ENCODE measurements around the gene MYO1C. TPM values are rescaled to one million over a fixed set of nuclear protein-coding genes. Genes with fewer than 3 reads are reported as not detected.

The MYO1C gene
- polyA plus RNA-seq, 10 donors = 73.4 to 88.1 (median 81.8) TPM

DNA sequence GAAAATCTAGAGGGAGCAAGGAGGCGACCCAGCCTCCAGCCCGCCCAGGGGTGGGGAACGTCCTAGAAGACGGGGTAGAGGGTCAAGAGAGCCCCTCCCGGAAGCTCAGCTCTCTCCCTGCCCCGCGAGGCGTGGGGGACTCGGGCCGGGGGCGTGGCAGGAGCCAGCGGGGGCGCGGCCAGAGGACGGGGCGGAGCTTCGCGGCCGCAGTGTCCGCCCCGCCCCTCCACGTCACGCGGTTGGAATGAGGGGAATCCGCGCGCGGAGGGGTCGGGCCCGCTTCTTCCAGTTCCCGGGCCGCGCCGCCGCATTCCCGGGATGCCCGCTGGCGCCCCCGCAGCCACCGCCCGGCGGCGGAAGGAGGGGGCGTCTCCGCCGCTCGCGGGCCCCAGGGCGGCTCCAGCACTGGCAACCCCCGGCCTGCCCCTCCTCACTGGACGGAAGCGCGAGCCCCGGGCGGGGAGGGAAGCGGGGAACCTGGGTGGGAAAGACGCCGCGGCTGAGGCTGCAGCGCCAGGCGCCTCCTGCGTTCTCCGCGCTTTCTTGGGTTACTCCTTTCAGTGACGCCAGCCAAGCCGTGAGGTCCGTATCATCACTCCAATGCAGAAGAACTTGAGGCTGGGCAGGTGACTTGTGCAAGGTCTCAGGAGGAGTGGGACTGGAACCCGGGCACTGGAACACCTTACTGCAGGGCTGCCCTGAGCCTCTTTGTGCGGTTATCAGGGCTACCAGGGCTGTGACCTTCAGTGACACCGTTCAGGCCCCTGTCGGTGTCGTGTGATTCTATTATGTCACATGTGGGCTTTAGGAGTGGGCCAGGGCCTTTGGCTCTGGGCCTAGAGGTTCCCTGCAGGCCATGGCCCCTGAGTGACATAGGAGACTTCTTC is 4.3 kb downstream of the MYO1C start:
- peak; percentile 89 to 95 (median 92) for DNase-seq

GRCh38 chr17:1486802-1487695 is 5.4 kb downstream of the MYO1C start:
- peak in 1 of 3 donors; percentile 79 for DNase-seq

DNA sequence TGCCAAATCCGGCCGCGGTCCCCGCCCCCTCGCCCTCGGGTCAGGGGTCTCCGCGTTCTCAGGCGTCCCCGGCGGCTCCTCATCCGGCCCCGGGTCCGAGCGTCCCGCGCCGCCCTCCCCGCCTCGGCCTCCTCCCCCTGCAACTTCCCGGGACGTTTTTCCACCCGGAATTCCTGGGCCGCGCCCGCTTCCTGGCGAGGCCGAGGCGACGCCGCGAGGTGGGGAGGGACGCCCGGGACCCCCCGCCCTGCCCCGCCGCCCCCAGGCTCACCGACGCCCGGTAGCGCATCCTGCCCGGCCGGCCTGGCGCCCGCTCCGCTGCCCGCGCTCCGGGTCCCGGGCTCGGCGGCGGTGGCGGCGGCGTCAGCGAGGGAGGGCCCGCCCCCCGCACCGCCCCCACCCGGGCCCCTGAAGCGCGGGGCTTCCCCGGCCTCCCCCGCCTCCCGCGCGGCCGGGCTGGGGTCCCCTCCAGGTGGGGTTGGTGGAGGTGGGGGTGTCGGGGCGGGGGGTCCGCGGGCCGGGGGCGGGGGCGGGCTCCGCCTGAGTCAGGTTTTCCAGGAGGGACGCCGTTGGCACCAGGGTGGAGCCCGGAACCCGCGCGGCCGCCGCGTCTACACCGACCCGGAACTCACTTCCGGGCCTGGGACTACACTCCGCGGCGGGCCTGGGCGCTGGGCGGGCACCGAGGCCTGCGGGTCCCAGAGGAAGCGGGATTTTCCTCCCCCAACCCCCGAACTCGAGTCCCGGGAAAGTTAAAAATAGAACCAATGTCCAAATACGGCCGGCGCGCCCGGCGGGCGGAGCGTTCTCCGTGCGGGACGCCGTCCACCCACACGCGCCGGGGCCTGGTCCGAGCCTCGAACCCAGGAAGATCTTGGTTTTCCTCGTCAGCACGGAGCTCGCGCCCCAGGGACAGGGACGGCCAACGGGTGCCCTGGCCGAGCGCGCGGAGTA is 6.8 kb downstream of the MYO1C start:
- DNase-seq = peak in 2 of 3 donors; percentile 70 to 85

- peak in 1 of 3 donors; percentile 76 for DNase-seq
Measured at GRCh38 chr17:1484676-1485422, 7.6 kb downstream of the MYO1C start.

- no peak for DNase-seq
Measured at GRCh38 chr17:1484060-1484535, 8.4 kb downstream of the MYO1C start.

DNA sequence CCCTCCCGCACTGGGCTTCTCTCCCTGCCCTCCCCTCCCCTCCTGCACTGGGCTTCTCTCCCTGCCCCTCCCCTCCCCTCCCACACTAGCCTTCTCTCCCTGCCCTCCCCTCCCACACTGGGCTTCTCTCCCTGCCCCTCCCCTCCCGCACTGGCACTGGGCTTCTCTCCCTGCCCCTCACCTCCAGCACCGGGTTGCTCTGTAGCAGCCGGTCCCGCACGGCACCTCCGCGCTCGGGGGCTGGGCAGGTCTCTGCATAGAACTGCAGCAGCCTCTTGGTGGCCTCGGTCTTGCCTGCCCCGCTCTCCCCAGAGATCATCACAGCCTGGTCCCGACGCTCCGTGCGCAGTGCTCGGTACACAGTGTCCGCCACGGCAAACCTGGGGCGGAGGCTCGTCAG is 9.8 kb downstream of the MYO1C start:
- no peak for DNase-seq

DNA sequence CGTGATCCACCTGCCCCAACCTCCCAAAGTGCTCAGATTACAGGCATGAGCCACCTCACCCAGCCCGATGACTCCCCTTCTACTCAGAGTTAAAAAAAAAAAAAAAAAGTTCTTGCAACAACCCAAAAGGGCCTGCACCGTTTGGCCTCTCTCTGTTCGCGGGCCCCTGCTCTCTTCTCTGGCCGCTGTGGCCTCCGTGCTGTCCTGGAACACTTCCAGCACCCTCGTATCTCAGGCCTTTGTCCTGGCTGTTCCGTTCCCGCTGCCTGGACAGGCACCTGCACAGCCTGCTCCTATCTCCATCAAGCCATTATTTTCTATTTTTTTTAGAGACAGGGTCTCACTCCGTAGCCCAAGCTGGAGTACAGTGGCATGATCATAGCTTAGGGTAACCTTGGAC is 10.8 kb downstream of the MYO1C start:
- DNase-seq = no peak

- no peak for DNase-seq
Measured at GRCh38 chr17:1480747-1481465, 11.6 kb downstream of the MYO1C start.

GRCh38 chr17:1478418-1478817 is 14.1 kb downstream of the MYO1C start:
- no peak for DNase-seq

DNA sequence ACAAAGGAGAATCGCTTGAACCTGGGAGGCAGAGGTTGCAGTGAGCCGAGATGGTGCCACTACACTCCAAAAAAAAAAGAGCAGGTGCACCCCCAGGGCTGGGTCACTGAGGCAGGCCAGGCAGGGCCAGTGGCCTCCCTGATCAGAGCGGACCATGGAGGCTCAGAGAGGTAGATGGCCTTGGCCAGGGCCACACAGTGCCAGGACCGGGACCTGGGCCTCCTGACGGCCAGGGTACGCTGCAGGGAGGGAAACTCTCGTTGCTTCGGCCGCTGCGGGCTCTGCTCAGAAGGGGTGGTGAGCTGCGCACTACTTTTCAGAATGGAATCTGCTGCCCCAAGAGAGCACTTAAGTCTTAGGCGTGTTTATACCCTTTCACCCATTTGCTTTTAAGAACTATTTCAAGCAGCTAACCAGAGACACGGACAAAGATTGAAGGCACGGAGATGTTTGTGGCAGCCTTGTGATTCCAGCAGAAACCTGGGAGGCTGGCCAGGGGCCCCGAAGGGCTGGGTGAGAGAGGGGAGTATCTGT is 17.1 kb downstream of the MYO1C start:
- no peak for DNase-seq

DNA sequence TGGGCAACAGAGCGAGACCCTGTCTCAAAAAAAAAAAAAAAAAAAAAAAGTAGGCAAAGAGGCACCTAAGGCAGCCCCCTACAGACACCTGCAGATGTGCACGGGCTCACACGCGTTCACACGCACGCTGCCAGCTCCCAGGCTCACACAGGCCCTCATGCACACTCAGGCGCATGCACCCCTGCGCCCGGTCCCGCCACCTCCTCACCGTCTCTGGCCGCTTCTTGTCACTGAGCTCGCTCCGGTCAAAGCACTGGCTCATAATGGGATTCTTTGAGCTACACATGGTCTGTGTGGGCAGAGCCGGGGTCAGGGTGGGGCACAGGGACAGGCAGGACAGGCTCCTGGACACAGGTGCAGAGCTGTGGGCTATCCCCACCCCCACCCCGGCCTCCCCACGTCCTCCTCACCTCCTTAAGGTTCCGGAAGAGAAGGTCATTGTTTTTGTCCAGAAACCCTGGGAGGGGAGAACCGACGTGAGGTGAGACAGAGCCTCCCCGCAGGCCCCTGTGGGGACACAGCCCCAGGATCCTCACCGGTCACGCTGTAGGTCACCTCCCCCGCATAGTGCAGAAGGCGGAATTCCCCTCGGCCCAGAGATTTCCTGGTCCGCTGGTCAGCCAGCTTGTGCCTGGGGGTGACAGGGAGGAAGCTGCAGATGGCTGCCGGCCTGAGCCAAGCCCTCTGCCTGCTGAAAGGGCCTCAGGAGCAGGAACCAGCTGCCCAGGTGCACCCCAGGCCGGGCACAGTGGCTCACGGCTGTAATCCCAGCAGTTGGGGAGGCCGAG is 17.9 kb downstream of the MYO1C start:
- no peak for DNase-seq

DNA sequence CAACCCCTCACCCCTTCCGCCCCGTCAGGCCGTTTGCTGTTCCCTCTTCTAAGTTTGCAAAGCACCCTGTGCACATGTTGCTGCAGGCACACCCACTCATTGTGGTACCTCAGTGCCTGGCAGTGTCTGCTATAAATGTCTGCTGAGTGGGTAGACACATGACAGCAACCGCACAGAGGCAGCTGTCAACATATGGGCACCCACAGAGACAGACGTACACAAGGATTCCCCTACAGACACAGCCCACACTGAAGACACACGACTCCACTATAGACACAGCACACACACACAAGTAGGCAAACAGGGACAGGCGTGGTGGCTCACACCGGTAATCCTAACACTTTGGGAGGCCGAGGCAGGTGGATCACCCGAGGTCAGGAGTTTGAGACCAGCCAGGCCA is 18.6 kb downstream of the MYO1C start:
- no peak for DNase-seq

DNA sequence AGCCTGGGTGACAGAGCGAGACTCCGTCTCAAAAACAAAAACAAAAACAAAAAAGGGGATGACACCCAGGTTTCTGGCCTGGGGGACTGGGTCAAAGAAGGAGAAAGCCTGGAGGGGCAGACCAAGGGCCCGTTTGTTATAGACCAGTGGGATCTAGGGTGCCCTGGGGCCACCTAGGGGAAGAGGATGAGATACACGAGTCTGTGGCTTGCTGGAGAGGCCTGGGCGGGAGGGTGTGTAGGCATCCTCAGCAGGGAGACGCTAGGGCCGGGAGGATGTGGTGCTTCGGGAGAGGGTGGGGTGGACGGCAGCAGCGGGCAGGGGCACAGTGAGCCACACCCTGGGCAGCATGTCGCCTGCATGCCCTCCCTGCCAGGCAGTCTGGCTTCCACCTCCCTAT is 19.3 kb downstream of the MYO1C start:
- no peak for DNase-seq

DNA sequence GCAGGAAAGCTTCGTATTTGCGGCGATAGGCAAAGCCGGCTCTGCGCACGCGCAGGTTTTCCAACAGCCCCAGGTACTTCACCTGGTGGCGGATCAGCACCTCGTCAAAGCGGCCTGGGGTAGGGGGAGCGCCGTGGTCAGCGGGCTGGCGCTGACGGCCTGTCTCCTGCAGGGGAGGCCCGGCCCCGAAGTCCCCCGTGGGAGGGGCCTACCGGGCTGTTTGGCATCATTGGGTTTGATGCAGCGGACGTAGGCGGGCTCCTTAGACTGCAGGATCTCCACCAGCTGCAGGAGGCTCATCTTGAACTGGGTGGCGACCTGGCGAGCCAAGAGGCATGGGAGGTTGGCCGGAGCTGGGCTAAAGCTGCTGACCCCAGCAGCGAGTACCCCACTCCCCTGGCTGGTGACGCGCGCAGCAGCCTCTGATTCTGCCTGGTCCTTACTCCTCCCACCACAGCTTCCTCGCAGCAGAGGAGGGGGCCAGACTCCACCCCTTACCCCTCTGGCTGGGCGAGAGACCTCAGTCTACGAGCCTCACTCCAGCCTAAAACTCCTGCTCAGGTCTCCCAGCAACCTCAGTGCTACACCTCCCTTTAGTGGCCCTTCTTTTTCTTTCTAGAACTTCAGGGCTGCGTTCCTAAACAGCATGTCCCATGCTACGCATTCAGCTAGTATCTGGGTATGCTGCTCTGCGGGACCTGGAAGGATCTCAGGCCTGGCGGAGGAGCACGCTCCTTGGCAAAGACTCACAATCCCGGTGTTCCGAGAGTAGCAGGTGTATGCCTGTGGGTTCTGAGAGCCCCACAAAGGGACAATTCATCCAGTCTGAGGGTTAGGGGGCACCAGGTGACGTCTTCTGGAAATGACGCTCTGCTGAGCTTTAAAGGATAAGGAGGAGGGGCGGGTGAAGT is 20.3 kb downstream of the MYO1C start:
- no peak for DNase-seq

- DNase-seq = no peak
Measured at GRCh38 chr17:1471490-1471889, 21.0 kb downstream of the MYO1C start.

DNA sequence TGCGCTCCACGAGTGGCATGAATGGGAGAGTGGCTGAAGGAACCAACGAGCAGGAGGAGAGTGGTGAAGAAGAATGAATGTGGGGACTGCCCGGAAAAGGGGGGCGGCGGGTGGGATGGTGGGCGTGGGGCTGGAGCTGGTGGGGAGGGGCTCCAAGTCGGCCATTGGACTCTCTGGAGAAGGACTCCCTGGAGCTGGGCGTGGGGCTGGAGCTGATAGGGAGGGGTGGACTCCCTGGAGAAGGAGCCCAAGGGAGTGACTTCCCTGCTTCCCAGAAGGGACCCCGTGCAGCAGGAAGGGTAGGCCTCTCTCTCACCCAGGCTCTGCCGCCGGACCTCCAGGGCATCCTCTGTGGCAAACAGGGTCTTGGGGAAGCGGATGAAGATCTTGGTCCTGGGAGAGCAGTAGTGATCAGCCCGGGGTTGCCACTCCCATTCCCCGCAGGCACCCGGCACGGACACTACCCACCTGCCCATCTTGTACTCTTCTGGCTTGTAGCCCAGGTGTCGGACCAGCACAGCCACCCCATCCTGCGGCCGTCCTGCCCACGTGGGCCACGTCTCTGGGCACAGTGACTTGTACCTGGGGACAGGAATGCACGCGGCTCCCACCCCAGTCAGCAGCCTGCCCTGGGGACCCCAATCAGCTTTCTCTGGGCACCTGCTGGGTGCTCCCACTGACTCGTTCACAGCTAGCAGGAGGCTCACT is 21.6 kb downstream of the MYO1C start:
- no peak for DNase-seq

Measured in muscle of back (tissue), 11 donors.